Fibroblast of lung (primary cell): ENCODE results near the gene APOE. TPM values are rescaled to one million over a fixed set of nuclear protein-coding genes. Genes with fewer than 3 reads are reported as not detected.

Experiments
- DNase-seq, 2 donors: peaks; one replicate each; pipeline versions ENCODE4 v3.0.0 to v3.0.0-alpha.2; 2010; ENCODE audit warnings: low read depth in 2 of 2
- H2AFZ ChIP-seq: 2 replicates; pipeline ENCODE4 v1.5.1; 2012; ENCODE audit warnings: low read length, control low read depth, inconsistent platforms
- H3K27ac ChIP-seq: 2 replicates; pipeline ENCODE4 v1.5.1; 2011; ENCODE audit warnings: low read length, control low read depth; ENCODE audit not compliant: insufficient read depth
- H3K27me3 ChIP-seq: 2 replicates; pipeline ENCODE4 v1.5.1; 2011; ENCODE audit warnings: mild to moderate bottlenecking, low read length; ENCODE audit not compliant: control insufficient read depth, insufficient read depth
- H3K36me3 ChIP-seq: 2 replicates; pipeline ENCODE4 v1.5.1; 2011; ENCODE audit warnings: low read length; ENCODE audit not compliant: control insufficient read depth, insufficient read depth
- H3K4me1 ChIP-seq: 2 replicates; pipeline ENCODE4 v1.5.1; 2011; ENCODE audit warnings: low read length; ENCODE audit not compliant: control insufficient read depth, insufficient read depth; ENCODE audit errors: extremely low read depth
- H3K4me2 ChIP-seq: 2 replicates; pipeline ENCODE4 v1.5.1; 2011; ENCODE audit warnings: low read length, control low read depth; ENCODE audit not compliant: insufficient read depth; ENCODE audit errors: extremely low read depth
- H3K4me3 ChIP-seq, 4 experiments: fragments of 200-600 bp in 1 of 4; sonication (generic) in 1 of 4; replicated peaks in 1 of 4; 2 replicates each; pipeline ENCODE4 v1.5.1; 2011 to 2016; ENCODE audit warnings: low read length in 4 of 4, low read depth in 3 of 4, mild to moderate bottlenecking in 3 of 4, control low read depth in 2 of 4, inconsistent platforms in 1 of 4, mixed read lengths in 1 of 4; ENCODE audit not compliant: insufficient read depth in 1 of 4; ENCODE audit errors: control extremely low read depth in 1 of 4
- H3K79me2 ChIP-seq: 2 replicates; pipeline ENCODE4 v1.5.1; 2012; ENCODE audit warnings: mild to moderate bottlenecking, low read length, inconsistent platforms; ENCODE audit not compliant: control insufficient read depth, insufficient read depth
- H3K9ac ChIP-seq: 2 replicates; pipeline ENCODE4 v1.5.1; 2011; ENCODE audit warnings: mild to moderate bottlenecking, low read length, control low read depth; ENCODE audit not compliant: insufficient read depth
- H3K9me3 ChIP-seq: 2 replicates; pipeline ENCODE4 v1.5.1; 2012; ENCODE audit warnings: low read depth, low read length; ENCODE audit not compliant: control insufficient read depth, insufficient read depth
- H4K20me1 ChIP-seq: 2 replicates; pipeline ENCODE4 v1.5.1; 2011; ENCODE audit warnings: low read length; ENCODE audit not compliant: control insufficient read depth, insufficient read depth; ENCODE audit errors: extremely low read depth
- CTCF ChIP-seq, 2 donors: IDR thresholded peaks in 1 of 2; conservative IDR thresholded peaks in 1 of 2; 1 replicate in 1 of 2; 2 replicates in 1 of 2; pipeline ENCODE4 v1.5.1; 2011 to 2012; ENCODE audit warnings: low read length in 2 of 2, control low read depth in 1 of 2, inconsistent platforms in 1 of 2, low read depth in 1 of 2, mild to moderate bottlenecking in 1 of 2
- EZH2 ChIP-seq: IDR thresholded peaks from 2 replicates; pipeline ENCODE4 v1.5.1; 2012; ENCODE audit warnings: low read length, control low read depth, mild to moderate bottlenecking; ENCODE audit errors: missing control alignments
- polyA plus RNA-seq, 2 donors: library from polyadenylated mRNA; depleted of rRNA in 1 of 2; stranded (reverse) in 1 of 2; unstranded in 1 of 2; fragments of >200 nt; gene quantifications; 2 replicates each; pipeline ENCODE4 v1.2.1, GENCODE V29; 2011 to 2012; ENCODE audit warnings: missing spikeins in 1 of 2
- total RNA-seq: library from RNA; depleted of rRNA; stranded (reverse); fragments of >200 nt; gene quantifications from 2 replicates; pipeline ENCODE4 v1.2.1, GENCODE V29; 2014

APOE gene
- total and polyA plus RNA-seq, 2 donors (not counting 1 experiment from before 2014, with no cell fraction given), result 13.4 to 35.0 TPM

GRCh38 chr19:44947041-44947581 lies 41.5 kb downstream of the APOE start:
- Histone ChIP-seq H3K79me2 (no peaks in the 10 kb centered on the region), H3K36me3 (no peaks in the 10 kb centered on the region), H3K9me3 (no peaks in the 10 kb centered on the region), H3K4me1 (no peaks in the 10 kb centered on the region), H3K4me3 (no peak overlapping the region), H4K20me1 (no peaks in the 10 kb centered on the region), H3K27me3 (no peaks in the 10 kb centered on the region), H3K27ac (no peak overlapping the region), H3K4me2 (no peak overlapping the region), H3K9ac (no peak overlapping the region), H2AFZ (no peak overlapping the region)
- no peak for DNase-seq
- no peak for TF ChIP-seq CTCF (conservative IDR thresholded peaks at IDR 0.05 in 1 of 2, IDR thresholded peaks at IDR 0.05 in 1 of 2; ENCODE audit: low read depth in 1 of 2, low read length in 2 of 2)
- no peak for TF ChIP-seq EZH2

- H3K27ac ChIP-seq, result no peak overlapping the region
- H3K9me3 ChIP-seq, result no peaks in the 10 kb centered on the region
- H3K4me2 ChIP-seq, result no peak overlapping the region
- no peak overlapping the region for H3K9ac ChIP-seq
- no peaks in the 10 kb centered on the region for H4K20me1 ChIP-seq
- no peak overlapping the region for H3K4me3 ChIP-seq
- DNase-seq, result no peak
- no peaks in the 10 kb centered on the region for H3K4me1 ChIP-seq
- no peaks in the 10 kb centered on the region for H3K36me3 ChIP-seq
- TF ChIP-seq EZH2, result no peak
- TF ChIP-seq CTCF (conservative IDR thresholded peaks at IDR 0.05 in 1 of 2, IDR thresholded peaks at IDR 0.05 in 1 of 2; ENCODE audit: low read depth in 1 of 2, low read length in 2 of 2), result no peak
- H3K27me3 ChIP-seq, result no peaks in the 10 kb centered on the region
- H3K79me2 ChIP-seq, result no peaks in the 10 kb centered on the region
- no peak overlapping the region for H2AFZ ChIP-seq
These were observed 42.6 kb downstream of the APOE start for GRCh38 chr19:44948237-44948636.

- Histone ChIP-seq H3K4me1 (peaks cover 3% of the 10 kb centered on the region), H3K4me3 (no peak overlapping the region), H2AFZ (no peak overlapping the region), H3K4me2 (no peak overlapping the region), H3K27ac (no peak overlapping the region), H3K36me3 (no peaks in the 10 kb centered on the region), H3K9me3 (no peaks in the 10 kb centered on the region), H3K27me3 (no peaks in the 10 kb centered on the region), H3K9ac (no peak overlapping the region), H4K20me1 (no peaks in the 10 kb centered on the region), H3K79me2 (peaks cover 3% of the 10 kb centered on the region)
- TF ChIP-seq CTCF (conservative IDR thresholded peaks at IDR 0.05 in 1 of 2, IDR thresholded peaks at IDR 0.05 in 1 of 2; ENCODE audit: low read depth in 1 of 2, low read length in 2 of 2), result no peak
- no peak for TF ChIP-seq EZH2
- no peak for DNase-seq
These were observed 43.3 kb downstream of the APOE start for GRCh38 chr19:44948763-44949374.
